Karpas-422 (cell line): ENCODE results near the gene AFDN. TPM values are rescaled to one million over a fixed set of nuclear protein-coding genes. Genes with fewer than 3 reads are reported as not detected.

Experiments used
- DNase-seq: peaks from one replicate; pipeline ENCODE4 v3.0.0-alpha.2; 2015
- H2AFZ ChIP-seq: fragments of 200-600 bp; sonication (generic); 2 replicates; pipeline ENCODE4 v1.6.1; 2014; ENCODE audit warnings: antibody characterized with exemption, low read length, mixed read lengths
- H3K27ac ChIP-seq: fragments of 200-600 bp; sonication (generic); 2 replicates; pipeline ENCODE4 v1.5.1; 2014; ENCODE audit warnings: mild to moderate bottlenecking, low read length, moderate library complexity
- H3K27me3 ChIP-seq: fragments of 200-600 bp; sonication (generic); 2 replicates; pipeline ENCODE4 v1.6.1; 2014; ENCODE audit warnings: low read length, mixed read lengths
- H3K36me3 ChIP-seq: fragments of 200-600 bp; sonication (generic); 2 replicates; pipeline ENCODE4 v1.6.1; 2014; ENCODE audit warnings: low read length, mixed read lengths; ENCODE audit not compliant: insufficient read depth
- H3K4me1 ChIP-seq: fragments of 200-600 bp; sonication (generic); 2 replicates; pipeline ENCODE4 v1.6.1; 2014; ENCODE audit warnings: mild to moderate bottlenecking, low read length, mixed read lengths
- H3K4me2 ChIP-seq: fragments of 200-600 bp; sonication (generic); 2 replicates; pipeline ENCODE4 v1.6.1; 2014; ENCODE audit warnings: low read length, low read depth, mild to moderate bottlenecking; ENCODE audit not compliant: poor library complexity, severe bottlenecking
- H3K4me3 ChIP-seq: fragments of 200-600 bp; sonication (generic); 2 replicates; pipeline ENCODE4 v1.5.1; 2014; ENCODE audit warnings: mild to moderate bottlenecking, antibody characterized with exemption, low read length, mixed read lengths
- H3K79me2 ChIP-seq: fragments of 200-600 bp; sonication (generic); 2 replicates; pipeline ENCODE4 v1.6.1; 2014; ENCODE audit warnings: mild to moderate bottlenecking, low read length, mixed read lengths
- H3K9ac ChIP-seq: fragments of 200-600 bp; sonication (generic); 2 replicates; pipeline ENCODE4 v1.6.0; 2014; ENCODE audit warnings: low read length
- H3K9me2 ChIP-seq: fragments of 200-600 bp; sonication (generic), shearing (Covaris generic); replicated peaks from 2 replicates; pipeline ENCODE4 v1.6.0; 2014; ENCODE audit warnings: mild to moderate bottlenecking, low read length, moderate library complexity; ENCODE audit not compliant: insufficient read depth
- H3K9me3 ChIP-seq: fragments of 300-700, 200-600 bp; sonication (generic); 2 replicates; pipeline ENCODE4 v1.6.1; 2014; ENCODE audit warnings: low read length, mixed read lengths
- H4K20me1 ChIP-seq: fragments of 200-600 bp; sonication (generic); 2 replicates; pipeline ENCODE4 v1.6.1; 2014; ENCODE audit warnings: mild to moderate bottlenecking, antibody characterized with exemption, low read length, low read depth; ENCODE audit not compliant: insufficient read depth
- total RNA-seq: library from RNA; depleted of rRNA; stranded (reverse); fragments of >200 nt; shearing (Covaris generic); gene quantifications from 2 replicates; pipeline ENCODE4 v1.2.3, GENCODE V29; 2014; ENCODE audit warnings: low replicate concordance

The AFDN gene
- total RNA-seq, 1 experiment from 2014 or later: 21.0 TPM

DNA sequence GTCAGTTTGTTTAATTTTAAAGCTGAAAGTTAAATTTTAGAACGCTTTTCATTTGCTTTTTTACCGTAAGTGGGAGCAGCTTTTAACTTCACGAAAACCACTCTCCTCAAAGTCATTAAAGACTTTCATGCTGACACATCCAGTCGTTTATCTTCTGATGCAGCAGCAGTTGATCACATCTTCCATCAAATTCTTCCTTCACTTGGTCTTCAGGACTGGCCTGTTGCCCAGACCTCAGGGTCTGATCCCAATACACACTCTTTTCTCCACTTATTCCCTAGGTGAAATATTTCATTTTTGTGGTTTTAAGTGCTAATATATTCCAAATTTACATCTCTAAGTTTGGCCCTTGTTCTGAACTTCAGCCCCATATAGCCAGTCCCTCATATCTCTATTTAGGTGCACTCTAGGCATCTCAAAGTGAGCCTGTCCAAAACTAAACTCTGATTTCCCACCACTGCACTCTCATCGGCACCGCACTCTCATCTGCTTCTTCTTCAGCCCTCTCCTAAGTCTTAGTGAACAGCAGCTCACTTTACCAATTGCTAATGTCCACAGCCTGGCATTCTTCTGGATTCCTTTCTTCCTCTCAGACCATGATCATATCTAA is 20.4 kb downstream of the AFDN start:
- no peak overlapping the region for H3K4me3 ChIP-seq
- H3K9me2 ChIP-seq: no peaks in the 10 kb centered on the region
- peaks cover 18% of the 10 kb centered on the region; the same call in 1 of the 2 replicates for H4K20me1 ChIP-seq
- no peak overlapping the region for H3K9ac ChIP-seq
- no peaks in the 10 kb centered on the region for H3K79me2 ChIP-seq
- H3K9me3 ChIP-seq: no peaks in the 10 kb centered on the region
- no peak overlapping the region for H3K27ac ChIP-seq
- H3K4me1 ChIP-seq: no peaks in the 10 kb centered on the region
- no peak overlapping the region for H3K4me2 ChIP-seq
- H2AFZ ChIP-seq: no peak overlapping the region
- no peak for DNase-seq
- no peaks in the 10 kb centered on the region for H3K27me3 ChIP-seq
- no peaks in the 10 kb centered on the region for H3K36me3 ChIP-seq

DNA sequence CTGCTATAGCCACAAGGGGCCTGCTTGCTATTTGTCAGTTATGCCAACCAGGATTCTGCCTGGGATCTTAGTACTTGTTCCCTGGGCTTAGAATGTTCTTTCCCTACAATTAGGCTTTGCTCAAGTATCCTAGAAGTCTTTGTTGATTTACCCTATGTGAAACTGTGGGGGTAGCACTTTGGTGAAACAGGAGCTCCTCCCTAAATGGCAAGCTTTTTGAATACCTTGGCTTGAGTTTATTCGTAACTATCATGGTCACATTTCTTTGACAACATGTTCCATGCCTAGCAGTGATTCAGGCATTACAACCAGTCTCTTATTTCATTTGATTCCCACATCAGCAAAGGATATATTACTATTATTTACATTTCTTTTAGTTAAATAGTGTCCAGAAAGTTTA is 21.2 kb downstream of the AFDN start:
- Histone ChIP-seq H2AFZ (no peak overlapping the region), H4K20me1 (peaks cover 10% of the 10 kb centered on the region; the same call in 1 of the 2 replicates), H3K4me3 (no peak overlapping the region), H3K27ac (no peak overlapping the region), H3K4me2 (no peak overlapping the region), H3K4me1 (no peaks in the 10 kb centered on the region), H3K79me2 (no peaks in the 10 kb centered on the region), H3K27me3 (no peaks in the 10 kb centered on the region), H3K36me3 (no peaks in the 10 kb centered on the region), H3K9me3 (no peaks in the 10 kb centered on the region), H3K9ac (no peak overlapping the region), H3K9me2 (no peaks in the 10 kb centered on the region)
- DNase-seq: no peak

DNA sequence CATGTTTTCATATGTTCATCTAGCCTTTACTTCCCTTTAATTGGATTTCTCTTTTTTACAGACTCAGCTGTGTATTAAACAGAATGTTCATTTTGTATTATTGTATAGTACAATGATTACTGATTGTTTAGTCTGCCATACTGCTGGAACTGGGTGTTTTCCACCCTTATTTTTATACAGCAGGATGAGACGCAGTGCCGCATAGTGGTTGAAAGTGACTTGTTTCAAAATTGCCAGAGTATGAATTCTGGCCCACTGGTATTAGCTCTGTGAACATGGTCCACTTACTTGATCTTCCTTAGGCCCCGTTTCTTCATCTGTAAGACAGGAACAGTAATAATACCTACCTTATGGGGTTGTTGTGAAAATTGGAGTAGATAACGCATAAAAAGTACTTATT is 22.1 kb downstream of the AFDN start:
- H2AFZ ChIP-seq: no peak overlapping the region
- no peaks in the 10 kb centered on the region for H3K9me2 ChIP-seq
- H3K4me3 ChIP-seq: no peak overlapping the region
- no peak overlapping the region for H3K27ac ChIP-seq
- H3K9ac ChIP-seq: no peak overlapping the region
- no peak for DNase-seq
- no peaks in the 10 kb centered on the region for H3K4me1 ChIP-seq
- H3K79me2 ChIP-seq: no peaks in the 10 kb centered on the region
- no peaks in the 10 kb centered on the region for H3K9me3 ChIP-seq
- no peaks in the 10 kb centered on the region for H3K36me3 ChIP-seq
- peaks cover 10% of the 10 kb centered on the region; the same call in 1 of the 2 replicates for H4K20me1 ChIP-seq
- H3K4me2 ChIP-seq: no peak overlapping the region
- no peaks in the 10 kb centered on the region for H3K27me3 ChIP-seq

DNA sequence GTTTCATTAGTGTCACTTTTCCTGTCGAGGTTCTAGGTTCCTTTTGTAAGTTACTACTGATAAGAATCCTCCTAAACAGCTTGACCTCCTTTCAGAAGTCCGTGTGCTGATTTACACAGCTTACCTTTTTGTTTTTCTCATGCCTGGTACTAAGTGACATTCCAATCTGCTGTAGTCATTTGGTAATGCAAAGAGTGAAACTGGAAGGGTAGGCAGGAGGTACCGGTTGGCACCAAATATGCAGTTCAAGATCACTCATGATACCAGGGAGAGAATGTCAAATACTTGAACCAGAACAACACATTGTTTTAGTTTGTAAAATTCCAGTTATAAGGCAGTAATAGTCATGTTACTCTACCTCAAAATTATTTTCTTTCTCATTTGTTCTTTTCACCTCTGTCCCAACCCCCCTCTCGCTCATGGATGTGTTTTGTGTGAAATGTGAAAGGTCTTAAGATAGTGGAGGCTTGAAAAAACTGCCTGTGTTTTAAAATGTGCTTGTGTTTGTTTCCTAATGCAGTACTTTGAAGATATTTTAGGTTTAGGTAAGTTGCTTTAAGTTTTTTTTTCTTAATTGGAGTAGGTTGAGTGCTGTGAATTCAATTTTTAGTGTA is 23.2 kb downstream of the AFDN start:
- H2AFZ ChIP-seq: no peak overlapping the region
- DNase-seq: no peak
- no peaks in the 10 kb centered on the region for H3K79me2 ChIP-seq
- no peak overlapping the region for H3K4me2 ChIP-seq
- H3K4me1 ChIP-seq: no peaks in the 10 kb centered on the region
- H3K9me3 ChIP-seq: no peaks in the 10 kb centered on the region
- H3K9me2 ChIP-seq: no peaks in the 10 kb centered on the region
- H3K9ac ChIP-seq: no peak overlapping the region
- no peak overlapping the region for H3K4me3 ChIP-seq
- no peak overlapping the region for H3K27ac ChIP-seq
- peaks cover 10% of the 10 kb centered on the region; the same call in 1 of the 2 replicates for H4K20me1 ChIP-seq
- H3K36me3 ChIP-seq: no peaks in the 10 kb centered on the region
- no peaks in the 10 kb centered on the region for H3K27me3 ChIP-seq

DNA sequence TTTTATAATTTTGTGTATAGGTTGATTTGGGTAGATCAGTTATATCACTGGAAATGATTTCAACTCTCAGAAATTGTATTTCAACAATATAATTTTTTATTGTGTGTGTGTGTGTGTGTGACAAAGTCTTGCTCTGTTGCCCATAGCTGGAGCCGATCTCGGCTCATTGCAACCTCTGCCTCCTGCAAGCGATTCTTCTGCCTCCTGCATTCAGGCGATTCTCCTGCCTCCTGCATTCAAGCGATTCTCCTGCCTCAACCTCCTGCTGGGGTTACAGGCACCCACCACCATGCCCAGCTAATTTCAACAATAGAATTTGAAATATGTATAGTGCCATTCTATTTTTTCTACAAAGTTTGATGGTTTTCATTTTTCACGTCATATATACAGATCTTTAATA is 24.1 kb downstream of the AFDN start:
- Histone ChIP-seq H3K36me3 (no peaks in the 10 kb centered on the region), H3K9me3 (no peaks in the 10 kb centered on the region), H3K79me2 (no peaks in the 10 kb centered on the region), H3K4me2 (no peak overlapping the region), H3K27ac (no peak overlapping the region), H3K9me2 (no peaks in the 10 kb centered on the region), H3K4me3 (no peak overlapping the region), H3K27me3 (no peaks in the 10 kb centered on the region), H3K4me1 (no peaks in the 10 kb centered on the region), H2AFZ (no peak overlapping the region), H3K9ac (no peak overlapping the region), H4K20me1 (peaks cover 15% of the 10 kb centered on the region; the same call in 1 of the 2 replicates)
- no peak for DNase-seq

DNA sequence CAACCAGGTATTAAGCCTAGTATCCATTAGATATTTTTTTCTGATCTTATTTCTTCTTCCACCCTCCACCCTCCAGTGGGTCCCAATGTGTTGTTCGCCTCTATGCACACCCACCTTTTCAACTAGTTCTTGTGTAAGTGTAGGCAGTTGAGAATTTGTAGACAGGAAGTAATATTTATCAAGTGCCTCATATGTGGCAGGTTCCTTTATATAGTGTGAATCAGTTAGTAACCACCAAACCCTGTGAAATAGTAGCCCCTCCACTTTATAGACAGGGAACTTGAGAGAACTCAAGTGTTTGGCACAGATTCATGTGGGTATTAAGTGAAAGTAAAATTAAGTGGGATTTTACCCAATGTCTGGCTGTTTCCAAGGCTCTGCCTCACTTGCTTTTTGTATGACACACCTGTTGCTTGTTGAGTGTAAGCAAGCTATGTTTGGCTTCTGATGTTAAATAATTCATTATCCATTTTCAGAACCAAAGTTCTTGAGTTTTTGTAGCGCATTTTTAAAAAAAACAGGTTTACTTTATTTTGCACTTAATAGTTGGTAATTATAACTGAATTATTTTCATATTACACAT is 24.8 kb downstream of the AFDN start:
- Histone ChIP-seq H3K27ac (no peak overlapping the region), H3K27me3 (no peaks in the 10 kb centered on the region), H3K79me2 (no peaks in the 10 kb centered on the region), H3K9me2 (no peaks in the 10 kb centered on the region), H3K4me2 (no peak overlapping the region), H3K4me3 (no peak overlapping the region), H4K20me1 (peaks cover 15% of the 10 kb centered on the region; the same call in 1 of the 2 replicates), H3K9me3 (no peaks in the 10 kb centered on the region), H2AFZ (no peak overlapping the region), H3K36me3 (no peaks in the 10 kb centered on the region), H3K9ac (no peak overlapping the region), H3K4me1 (no peaks in the 10 kb centered on the region)
- no peak for DNase-seq

DNA sequence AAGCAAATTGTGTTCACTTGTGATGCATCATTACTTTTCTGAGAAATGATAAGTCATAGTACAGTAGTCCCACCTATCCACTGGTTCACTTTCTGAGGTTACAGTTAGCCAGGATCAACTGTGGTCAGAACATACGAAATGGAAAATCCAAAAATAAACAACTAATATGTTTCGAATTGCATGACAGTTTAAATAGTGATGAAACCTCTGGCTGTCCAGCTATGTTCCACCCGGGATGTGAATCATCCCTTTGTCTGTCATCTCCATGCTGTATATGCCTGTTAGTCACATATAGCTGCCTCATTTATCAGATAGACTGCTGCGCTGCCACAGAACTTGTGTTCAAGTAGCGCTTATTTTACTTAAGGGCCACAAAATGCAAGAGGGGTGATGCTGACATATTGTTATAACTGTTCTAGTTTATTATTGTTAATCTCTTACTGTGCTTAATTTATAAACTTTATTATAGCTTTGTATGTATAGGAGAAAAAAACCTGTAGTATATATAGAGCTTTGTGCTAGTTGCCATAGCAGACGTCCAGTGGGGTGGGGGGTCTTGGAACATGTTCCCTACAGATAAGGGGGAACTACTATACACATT is 29.2 kb downstream of the AFDN start:
- Histone ChIP-seq H3K4me2 (no peak overlapping the region), H3K4me1 (no peaks in the 10 kb centered on the region), H3K27me3 (no peaks in the 10 kb centered on the region), H3K9me3 (no peaks in the 10 kb centered on the region), H3K36me3 (no peaks in the 10 kb centered on the region), H3K9me2 (no peaks in the 10 kb centered on the region), H3K4me3 (no peak overlapping the region), H3K9ac (no peak overlapping the region), H3K79me2 (no peaks in the 10 kb centered on the region), H3K27ac (no peak overlapping the region), H2AFZ (no peak overlapping the region), H4K20me1 (peaks cover 13% of the 10 kb centered on the region; the same call in 1 of the 2 replicates)
- no peak for DNase-seq

DNA sequence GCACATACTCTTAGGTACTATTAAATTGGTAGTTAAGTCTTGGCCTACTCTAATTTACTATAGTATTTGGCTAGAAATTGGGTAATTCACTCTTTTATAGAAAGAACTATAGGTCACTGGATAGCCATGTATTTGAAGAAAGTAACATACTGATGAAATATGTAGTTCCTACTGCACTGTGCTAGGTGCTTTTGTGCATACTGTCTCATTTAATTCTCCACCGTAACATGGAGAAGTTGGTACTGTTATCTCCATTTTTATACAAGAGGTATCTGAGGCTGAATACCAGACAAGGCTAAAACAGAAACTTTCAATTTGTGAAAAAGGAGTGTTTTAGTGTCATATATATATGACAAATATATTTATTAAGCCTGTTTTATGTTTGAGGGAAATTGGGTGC is 29.8 kb downstream of the AFDN start:
- Histone ChIP-seq H3K79me2 (no peaks in the 10 kb centered on the region), H3K9me2 (no peaks in the 10 kb centered on the region)

More for the DNA sequence above, 29.8 kb downstream of the AFDN start:
- no peak overlapping the region for H3K27ac ChIP-seq
- DNase-seq: no peak
- no peaks in the 10 kb centered on the region; the same call in 1 of the 2 replicates for H3K27me3 ChIP-seq
- no peak overlapping the region for H3K4me3 ChIP-seq
- H2AFZ ChIP-seq: no peak overlapping the region
- H3K9me3 ChIP-seq: no peaks in the 10 kb centered on the region
- H3K36me3 ChIP-seq: no peaks in the 10 kb centered on the region
- H3K4me2 ChIP-seq: no peak overlapping the region
- no peak overlapping the region for H3K9ac ChIP-seq
- no peaks in the 10 kb centered on the region for H3K4me1 ChIP-seq
- H4K20me1 ChIP-seq: peaks cover 13% of the 10 kb centered on the region; the same call in 1 of the 2 replicates
